Osteoblast (primary cell): ENCODE data around the gene DUSP3. TPM values are rescaled to one million over a fixed set of nuclear protein-coding genes. Genes with fewer than 3 reads are reported as not detected.
A peak's percentile ranks its signal among the peaks of the same experiment; 100 is the strongest.

Experiments used
- DNase-seq: peaks from one replicate; pipeline ENCODE4 v3.0.0; 2011; ENCODE audit warnings: low spot score, mixed read lengths; ENCODE audit not compliant: insufficient read length; ENCODE audit errors: missing footprints
- H2AFZ ChIP-seq: 2 replicates; pipeline ENCODE4 v1.6.0; 2011; ENCODE audit warnings: mild to moderate bottlenecking, low read length
- H3K27ac ChIP-seq: 2 replicates; pipeline ENCODE4 v1.5.1; 2011; ENCODE audit warnings: mild to moderate bottlenecking, low read depth, low read length, moderate library complexity
- H3K27me3 ChIP-seq: 2 replicates; pipeline ENCODE4 v1.6.0; 2012; ENCODE audit warnings: mild to moderate bottlenecking, control low read depth, inconsistent platforms, low read length, moderate library complexity; ENCODE audit not compliant: insufficient read depth
- H3K36me3 ChIP-seq: 2 replicates; pipeline ENCODE4 v1.5.1; 2011; ENCODE audit warnings: mild to moderate bottlenecking, low read length, control low read depth, moderate library complexity; ENCODE audit not compliant: insufficient read depth
- H3K4me1 ChIP-seq: 2 replicates; pipeline ENCODE4 v1.5.1; 2011; ENCODE audit warnings: mild to moderate bottlenecking, low read length, control low read depth, moderate library complexity; ENCODE audit not compliant: insufficient read depth
- H3K4me2 ChIP-seq: 2 replicates; pipeline ENCODE4 v1.6.0; 2011; ENCODE audit warnings: mild to moderate bottlenecking, low read length; ENCODE audit not compliant: insufficient read depth
- H3K4me3 ChIP-seq: fragments of 200-600 bp; sonication (generic); 3 replicates; pipeline ENCODE4 v1.5.1; 2012; ENCODE audit warnings: mild to moderate bottlenecking, low read length, inconsistent platforms; ENCODE audit not compliant: insufficient read depth
- H3K79me2 ChIP-seq: 2 replicates; pipeline ENCODE4 v1.6.0; 2012; ENCODE audit warnings: mild to moderate bottlenecking, low read length, control low read depth, inconsistent platforms; ENCODE audit not compliant: insufficient read depth
- H3K9me3 ChIP-seq: 2 replicates; pipeline ENCODE4 v1.5.1; 2011; ENCODE audit warnings: low read depth, low read length, control low read depth
- H4K20me1 ChIP-seq: 2 replicates; pipeline ENCODE4 v1.6.0; 2012; ENCODE audit warnings: mild to moderate bottlenecking, low read length, control low read depth; ENCODE audit not compliant: insufficient read depth
- total RNA-seq: library from RNA; depleted of rRNA; stranded (reverse); fragments of >200 nt; gene quantifications from 2 replicates; pipeline ENCODE4 v1.2.3, GENCODE V29; 2012
- TF ChIP-seq, protein P1 (sequence below): IDR thresholded peaks from 2 replicates; pipeline ENCODE4 v1.5.1; 2011; ENCODE audit warnings: mild to moderate bottlenecking, low read depth, low read length, moderate library complexity; ENCODE audit errors: extremely low read depth

Gene DUSP3
- total RNA-seq, 1 donor = 68.8 TPM

DNA sequence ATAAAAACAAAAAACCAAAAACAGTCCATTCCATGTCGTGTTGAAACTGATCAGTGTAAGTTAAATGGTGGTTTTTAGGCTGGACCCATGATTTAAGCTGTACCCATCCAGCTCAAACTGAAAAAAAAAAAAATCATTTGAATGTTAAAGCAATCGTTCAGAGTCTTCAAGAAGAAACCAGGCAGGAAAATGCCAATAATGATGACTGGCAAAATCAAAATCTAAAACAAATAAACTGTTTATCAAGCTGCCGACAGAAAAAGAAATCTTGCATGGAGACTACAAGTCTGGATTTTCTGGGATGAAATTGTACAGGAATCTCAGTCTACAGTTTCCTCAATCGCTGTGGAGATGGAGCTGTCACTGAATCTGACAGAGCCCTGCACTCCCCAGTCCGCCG is 60.9 kb downstream of the DUSP3 start:
- Histone ChIP-seq H3K27me3 (peaks cover 4% of the 10 kb centered on the region), H3K4me2 (no peak overlapping the region), H3K27ac (no peak overlapping the region), H3K36me3 (no peaks in the 10 kb centered on the region), H3K4me1 (peaks cover 14% of the 10 kb centered on the region), H3K79me2 (no peaks in the 10 kb centered on the region), H2AFZ (no peak overlapping the region), H3K9me3 (no peaks in the 10 kb centered on the region), H3K4me3 (no peak overlapping the region), H4K20me1 (no peaks in the 10 kb centered on the region)
- DNase-seq = peak; percentile 58
- TF ChIP-seq, protein P1, sequence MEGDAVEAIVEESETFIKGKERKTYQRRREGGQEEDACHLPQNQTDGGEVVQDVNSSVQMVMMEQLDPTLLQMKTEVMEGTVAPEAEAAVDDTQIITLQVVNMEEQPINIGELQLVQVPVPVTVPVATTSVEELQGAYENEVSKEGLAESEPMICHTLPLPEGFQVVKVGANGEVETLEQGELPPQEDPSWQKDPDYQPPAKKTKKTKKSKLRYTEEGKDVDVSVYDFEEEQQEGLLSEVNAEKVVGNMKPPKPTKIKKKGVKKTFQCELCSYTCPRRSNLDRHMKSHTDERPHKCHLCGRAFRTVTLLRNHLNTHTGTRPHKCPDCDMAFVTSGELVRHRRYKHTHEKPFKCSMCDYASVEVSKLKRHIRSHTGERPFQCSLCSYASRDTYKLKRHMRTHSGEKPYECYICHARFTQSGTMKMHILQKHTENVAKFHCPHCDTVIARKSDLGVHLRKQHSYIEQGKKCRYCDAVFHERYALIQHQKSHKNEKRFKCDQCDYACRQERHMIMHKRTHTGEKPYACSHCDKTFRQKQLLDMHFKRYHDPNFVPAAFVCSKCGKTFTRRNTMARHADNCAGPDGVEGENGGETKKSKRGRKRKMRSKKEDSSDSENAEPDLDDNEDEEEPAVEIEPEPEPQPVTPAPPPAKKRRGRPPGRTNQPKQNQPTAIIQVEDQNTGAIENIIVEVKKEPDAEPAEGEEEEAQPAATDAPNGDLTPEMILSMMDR = no peak

Other genes with a start within 250 kb of the DUSP3 start
- 0.72 and 1.2 TPM in 2 replicates for gene ETV4, start 232.6 kb downstream of the DUSP3 start, total RNA-seq
- under 0.01 TPM in 1 of 2 replicates, not detected in the other for gene MEOX1, start 117.1 kb downstream of the DUSP3 start, total RNA-seq
- not detected in 2 replicates for gene SOST, start 20.2 kb downstream of the DUSP3 start, total RNA-seq
- gene CFAP97D1, start 1.5 kb upstream of the DUSP3 start, total RNA-seq = under 0.01 TPM in 1 of 2 replicates, not detected in the other
- gene MPP3, start 54.2 kb upstream of the DUSP3 start, total RNA-seq = 6.2 and 7.1 TPM in 2 replicates
- not detected in 2 replicates for gene CD300LG, start 68.2 kb upstream of the DUSP3 start, total RNA-seq
- gene MPP2, start 128.6 kb upstream of the DUSP3 start, total RNA-seq = 0.59 and 0.72 TPM in 2 replicates
- gene PPY, start 163.5 kb upstream of the DUSP3 start, total RNA-seq = not detected in 2 replicates
- gene PYY, start 175.0 kb upstream of the DUSP3 start, total RNA-seq = not detected in 2 replicates
- 0.36 and 0.59 TPM in 2 replicates for gene NAGS, start 225.6 kb upstream of the DUSP3 start, total RNA-seq
- gene TMEM101, start 236.0 kb upstream of the DUSP3 start, total RNA-seq = 41.3 and 47.8 TPM in 2 replicates